Measurements from ENCODE around the gene SFXN2.
"Not testable (repeated sequence)": the region's sequence is repeated elsewhere in the genome, so short reads cannot be mapped to it uniquely, and the experiment has no call there.

The SFXN2 gene

GRCh38 chr10:102679596-102679995 is 34.8 kb upstream of the SFXN2 start:
- DNase-seq (ENCODE audit: low read depth in 2 of 2) = no peak

DNA sequence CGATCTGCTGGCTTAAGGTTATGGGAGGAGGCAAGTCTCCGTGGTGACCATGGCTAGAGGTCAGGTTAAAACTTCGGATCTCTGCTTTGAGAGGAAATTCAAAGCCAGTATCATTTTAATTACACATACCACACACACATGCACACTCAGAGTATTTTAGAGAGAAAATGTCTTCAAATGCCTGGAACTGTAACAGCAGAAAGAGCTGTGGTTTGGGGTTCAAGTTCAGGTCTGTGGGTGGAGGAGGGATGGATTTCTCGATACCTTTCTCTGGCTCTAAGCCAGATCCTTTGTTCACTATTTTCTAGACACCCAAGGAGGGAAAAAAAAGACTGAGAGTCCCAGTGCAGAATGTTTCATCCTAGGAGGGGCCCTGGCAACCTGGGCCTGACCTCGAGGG is 32.7 kb upstream of the SFXN2 start:
- no peak for DNase-seq (ENCODE audit: low read depth in 2 of 2)

GRCh38 chr10:102682416-102682815 is 32.0 kb upstream of the SFXN2 start:
- DNase-seq (ENCODE audit: low read depth in 2 of 2) = no peak

DNA sequence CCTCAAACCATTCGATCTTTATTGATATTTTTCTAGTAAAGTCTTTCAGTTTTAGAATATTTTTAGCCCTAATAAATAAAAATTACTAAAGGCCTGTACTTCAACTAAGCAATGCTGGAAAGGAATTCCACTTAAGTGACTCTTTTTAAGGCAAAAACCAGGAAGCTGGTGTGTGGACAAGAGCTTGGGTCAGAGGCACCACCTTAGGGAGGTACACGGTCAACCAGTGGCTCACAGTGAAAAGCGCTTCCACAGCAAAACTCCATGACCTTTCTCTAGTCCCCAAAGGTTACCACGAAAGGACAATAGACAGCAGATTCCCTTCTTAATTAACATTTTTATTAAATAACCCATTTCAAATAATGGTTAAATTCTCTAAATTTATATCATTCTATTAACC is 31.5 kb upstream of the SFXN2 start:
- DNase-seq (ENCODE audit: low read depth in 2 of 2) = no peak

GRCh38 chr10:102683736-102684135 is 30.7 kb upstream of the SFXN2 start:
- DNase-seq (ENCODE audit: low read depth in 2 of 2) = no peak

GRCh38 chr10:102691285-102692066 is 23.0 kb upstream of the SFXN2 start:
- DNase-seq (ENCODE audit: low read depth in 2 of 2) = no peak

GRCh38 chr10:102695401-102695800 is 19.0 kb upstream of the SFXN2 start:
- DNase-seq (ENCODE audit: low read depth in 2 of 2) = not testable (repeated sequence)

GRCh38 chr10:102696736-102697135 is 17.7 kb upstream of the SFXN2 start:
- DNase-seq (ENCODE audit: low read depth in 2 of 2) = no peak

GRCh38 chr10:102698894-102699293 is 15.5 kb upstream of the SFXN2 start:
- no peak for DNase-seq (ENCODE audit: low read depth in 2 of 2)

DNA sequence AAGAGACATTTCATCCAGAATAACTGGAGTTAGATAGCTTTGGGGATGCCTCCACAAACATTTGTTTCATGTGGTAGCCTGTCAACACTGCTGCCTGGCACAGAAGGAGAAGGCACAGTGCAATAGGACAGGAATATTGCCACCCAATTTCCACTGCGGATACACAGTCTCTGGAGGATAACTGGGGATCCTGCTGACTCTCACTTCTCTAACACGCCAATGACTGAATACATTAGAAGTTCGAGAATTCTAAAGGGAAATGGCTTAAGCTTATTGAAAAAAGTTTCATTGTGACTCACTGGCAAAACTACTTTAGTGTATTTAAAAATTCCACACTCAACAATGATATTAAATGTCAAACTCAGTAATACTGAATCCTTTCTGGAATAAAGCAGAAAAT is 13.2 kb upstream of the SFXN2 start:
- no peak for DNase-seq (ENCODE audit: low read depth in 2 of 2)

- no peak for DNase-seq (ENCODE audit: low read depth in 2 of 2)
These were observed 12.6 kb upstream of the SFXN2 start for GRCh38 chr10:102701796-102702195.

DNA sequence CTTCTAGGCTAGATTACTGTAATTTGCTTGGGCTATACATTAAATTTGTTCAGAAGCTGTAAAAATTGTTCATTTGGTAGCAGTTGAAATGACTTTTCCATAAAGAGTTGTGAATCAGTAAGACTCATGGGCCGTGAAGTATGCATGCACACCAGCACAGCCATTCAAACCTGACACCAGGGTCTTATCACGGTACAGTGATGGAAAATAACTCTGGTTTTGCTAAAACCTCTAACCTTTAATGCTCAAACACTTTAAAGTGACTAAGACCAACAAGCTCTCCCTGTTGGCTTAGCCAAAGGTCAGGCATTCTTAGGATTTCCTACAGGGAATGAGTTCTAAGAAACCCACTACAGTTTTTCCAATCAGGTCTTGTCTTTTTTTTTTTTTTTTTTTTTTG is 11.7 kb upstream of the SFXN2 start:
- no peak for DNase-seq (ENCODE audit: low read depth in 2 of 2)

DNA sequence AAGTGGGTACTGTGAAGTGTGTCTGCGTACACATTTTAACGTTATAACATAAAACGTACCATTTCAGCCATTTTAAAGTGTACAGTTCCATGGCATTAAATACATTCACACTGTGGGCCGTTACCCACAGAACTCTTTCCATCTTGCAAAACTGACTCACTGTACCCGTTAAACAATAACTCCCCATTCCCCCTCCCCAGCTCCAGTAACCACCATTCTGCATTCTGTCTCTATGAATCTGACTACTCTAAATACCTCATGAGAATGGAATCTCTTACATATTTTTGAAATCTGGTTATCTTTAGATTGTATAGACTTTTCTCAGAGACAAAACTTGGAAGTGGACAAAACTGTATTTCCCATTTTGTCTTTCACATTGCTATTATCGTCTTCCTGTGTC is 9.5 kb upstream of the SFXN2 start:
- no peak for DNase-seq (ENCODE audit: low read depth in 2 of 2)

- no peak for DNase-seq (ENCODE audit: low read depth in 2 of 2)
These were observed 8.9 kb upstream of the SFXN2 start for GRCh38 chr10:102705531-102705930.

DNA sequence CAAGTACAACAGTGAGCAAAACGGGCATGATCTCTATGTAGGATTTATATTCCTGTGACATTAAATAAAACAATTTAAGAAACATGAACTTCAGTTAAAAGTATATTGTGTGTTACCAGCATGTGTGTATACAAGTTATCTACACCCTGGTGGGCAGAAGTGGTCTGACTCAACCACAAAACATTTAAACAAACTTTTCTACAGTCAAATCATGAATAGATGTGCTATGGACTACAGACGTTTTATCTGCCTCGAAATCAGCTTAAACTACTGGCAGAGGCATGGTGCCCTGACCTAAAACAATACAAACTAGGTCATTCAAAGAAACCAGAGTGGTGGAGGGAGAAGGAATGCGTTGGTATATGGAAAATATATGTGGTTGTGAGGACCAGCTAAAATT is 3.8 kb upstream of the SFXN2 start:
- DNase-seq (ENCODE audit: low read depth in 2 of 2) = no peak

DNA sequence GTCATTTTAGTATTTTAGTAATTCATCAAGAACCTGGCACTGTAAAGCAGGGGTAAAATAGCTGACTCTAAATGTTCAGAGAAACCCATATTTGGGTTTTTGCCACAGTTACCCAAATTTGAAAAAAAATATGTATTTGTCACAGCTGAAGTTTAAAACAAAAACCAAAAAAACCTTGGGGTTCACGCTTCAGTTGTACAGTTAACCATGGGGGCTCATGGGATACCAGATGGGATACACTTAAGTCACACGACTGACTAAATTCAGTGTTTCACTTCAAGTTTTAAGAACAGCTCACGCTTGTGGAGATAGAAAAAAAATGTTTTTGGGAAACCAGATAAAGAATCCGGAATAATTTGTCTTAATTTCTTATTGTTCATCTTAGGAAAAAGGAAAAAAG is 2.3 kb upstream of the SFXN2 start:
- DNase-seq (ENCODE audit: low read depth in 2 of 2) = no peak

DNA sequence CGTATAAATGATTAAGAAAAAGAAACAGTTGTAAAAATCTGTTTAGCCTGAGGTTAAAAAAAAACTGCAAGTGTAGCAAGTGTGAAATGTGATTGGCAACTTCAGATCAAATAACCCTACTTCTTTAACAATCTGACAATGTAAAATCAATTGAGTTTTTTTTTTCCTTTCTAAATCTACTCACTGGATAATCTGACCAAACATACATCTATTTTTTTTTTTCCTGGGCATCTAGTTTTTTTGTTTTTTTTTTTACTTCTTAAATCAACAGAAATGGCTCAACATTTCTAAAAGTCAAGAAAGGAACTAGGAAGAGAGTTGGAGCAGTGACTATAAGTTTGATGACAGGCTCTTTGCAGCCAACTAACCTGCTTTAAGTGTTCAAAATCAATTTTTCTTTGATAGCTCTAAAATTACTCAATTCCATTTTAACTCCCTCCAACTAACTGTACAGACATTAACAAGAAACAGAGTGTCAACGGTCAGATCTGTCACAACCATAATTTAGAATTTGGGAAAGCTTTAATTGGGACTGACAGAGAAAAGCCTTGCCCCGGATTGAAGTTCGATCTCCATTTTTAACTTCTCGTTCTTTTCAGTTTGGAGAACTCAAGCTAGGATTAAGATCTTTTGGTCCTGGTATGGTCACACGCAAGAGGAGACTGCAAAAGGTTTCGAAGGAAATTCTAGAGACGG is 1.4 kb upstream of the SFXN2 start:
- no peak for DNase-seq (ENCODE audit: low read depth in 2 of 2)

- peak in 1 of 2 donors; percentile 69 for DNase-seq (ENCODE audit: low read depth in 2 of 2)
These were observed 960 bp upstream of the SFXN2 start for GRCh38 chr10:102713539-102713813.

GRCh38 chr10:102713814-102714620 is 419 bp upstream of the SFXN2 start, which contains the start of gene ARL3:
Gene ARL3 (minus strand): TSS chr10:102714397. CDS start chr10:102714275, 122 bp downstream.
- DNase-seq (ENCODE audit: low read depth in 2 of 2) = peak; percentile 94 to 99

DNA sequence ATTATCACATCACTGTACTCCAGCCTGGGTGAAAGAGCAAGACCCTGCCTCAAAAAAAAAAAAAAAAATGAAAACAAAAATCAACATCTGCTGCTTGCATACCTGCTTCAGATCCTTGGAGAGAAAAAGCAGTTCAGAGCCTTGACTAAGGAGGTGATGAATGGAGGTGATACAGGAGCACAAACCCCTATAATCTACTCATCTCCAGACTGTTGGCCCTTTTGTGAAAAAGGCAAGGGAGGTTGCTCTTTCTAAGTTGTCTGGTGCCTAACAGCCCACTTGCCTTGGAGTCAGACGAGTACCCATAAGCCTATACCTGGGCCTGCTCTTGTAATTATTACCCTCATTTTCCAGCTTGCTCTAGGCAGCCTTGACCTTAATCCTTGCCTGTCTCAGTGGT is 1.4 kb downstream of the SFXN2 start:
- DNase-seq (ENCODE audit: low read depth in 2 of 2) = no peak

DNA sequence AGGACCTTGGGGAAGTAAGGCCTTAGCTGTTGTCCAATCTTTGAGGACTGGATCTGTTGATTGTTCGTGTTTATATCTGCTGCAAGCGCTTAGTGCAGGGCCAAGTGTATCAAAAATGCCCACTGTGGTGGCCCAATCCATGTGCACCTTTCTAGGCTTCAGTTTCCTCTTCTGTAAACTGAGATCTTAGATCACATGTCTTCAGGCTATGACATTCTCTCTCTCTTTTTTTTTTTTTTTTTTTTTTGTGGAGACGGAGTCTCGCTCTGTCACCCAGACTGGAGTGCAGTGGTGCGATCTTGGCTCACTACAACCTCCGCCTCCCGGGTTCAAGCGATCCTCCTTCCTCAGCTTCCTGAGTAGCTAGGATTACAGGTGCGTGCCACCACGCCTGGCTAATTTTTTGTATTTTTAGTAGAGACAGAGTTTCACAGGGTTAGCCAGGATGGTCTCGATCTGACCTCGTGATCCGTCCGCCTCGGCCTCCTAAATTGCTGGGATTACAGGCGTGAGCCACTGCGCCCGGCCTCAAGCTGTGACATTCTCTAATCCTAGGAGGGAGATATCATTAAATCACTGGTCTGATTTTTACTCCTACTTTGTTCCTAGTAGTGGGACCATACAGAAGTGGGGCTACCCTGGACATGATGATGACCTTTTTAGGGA is 2.6 kb downstream of the SFXN2 start:
- DNase-seq (ENCODE audit: low read depth in 2 of 2) = not testable (repeated sequence)

- DNase-seq (ENCODE audit: low read depth in 2 of 2) = no peak
These were observed 3.8 kb downstream of the SFXN2 start for GRCh38 chr10:102718220-102718619.
